HAP-1 (cell line): ENCODE data around the gene CLUH.
"Not testable (repeated sequence)": the region's sequence is repeated elsewhere in the genome, so short reads cannot be mapped to it uniquely, and the experiment has no call there.

Source experiments
- DNase-seq, 2 experiments: peaks; one replicate each; pipeline ENCODE4 v3.0.0-alpha.2; 2016 to 2020; ENCODE audit warnings: low spot score in 2 of 2
- H3K27me3 ChIP-seq: fragments of 250-450 bp; sonication (Bioruptor Pico); 2 replicates; pipeline ENCODE4 v1.5.1; 2020; ENCODE audit warnings: low read depth, mild to moderate bottlenecking, moderate library complexity
- H3K36me3 ChIP-seq: fragments of 250-450 bp; sonication (Bioruptor Pico); replicated peaks from 2 replicates; pipeline ENCODE4 v1.5.1; 2020; ENCODE audit warnings: mild to moderate bottlenecking
- H3K4me1 ChIP-seq: fragments of 250-450 bp; sonication (Bioruptor Pico); 2 replicates; pipeline ENCODE4 v1.5.1; 2020; ENCODE audit warnings: mild to moderate bottlenecking
- H3K4me3 ChIP-seq: fragments of 250-450 bp; sonication (Bioruptor Pico); 2 replicates; pipeline ENCODE4 v1.5.1; 2020; ENCODE audit warnings: mild to moderate bottlenecking, moderate library complexity
- H3K9me3 ChIP-seq: fragments of 250-450 bp; sonication (Bioruptor Pico); 2 replicates; pipeline ENCODE4 v1.5.1; 2020; ENCODE audit warnings: mild to moderate bottlenecking, moderate library complexity
- in situ Hi-C: fragments of 300-500 bp; cut with MboI; formaldehyde crosslinking; loops from 3 replicates; pipeline ENCODE4 v1.14.3; 2020; ENCODE audit warnings: low sequenced_read_pairs, inconsistent platforms, mixed read lengths

CLUH gene

DNA sequence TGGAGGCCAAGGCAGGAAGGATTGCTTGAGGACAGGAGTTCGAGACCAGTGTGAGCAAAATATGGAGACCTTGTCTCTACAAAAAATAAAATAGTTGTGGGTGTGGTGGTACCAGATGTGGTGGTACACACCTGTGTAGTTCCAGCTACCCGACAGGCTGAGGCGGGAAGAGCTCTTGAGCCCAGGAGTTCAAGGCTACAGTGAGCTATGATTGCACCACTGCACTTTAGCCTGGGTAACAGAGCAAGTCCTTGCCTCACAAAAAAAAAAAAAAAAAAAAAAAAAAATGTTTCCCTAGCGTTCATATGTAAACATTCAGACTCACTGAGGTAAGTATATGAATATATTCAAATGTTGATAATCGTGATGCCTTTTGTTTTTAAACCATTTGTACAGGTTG, 39.5 kb downstream of the CLUH start:
- H3K36me3 ChIP-seq, result peaks cover 75% of the 10 kb centered on the region
- H3K27me3 ChIP-seq, result no peaks in the 10 kb centered on the region
- H3K4me1 ChIP-seq, result no peaks in the 10 kb centered on the region
- no peak for DNase-seq
- no peak overlapping the region for H3K4me3 ChIP-seq
- in situ Hi-C loops, result no loop called here
- no peaks in the 10 kb centered on the region for H3K9me3 ChIP-seq

GRCh38 chr17:2660410-2660809, 51.2 kb downstream of the CLUH start:
- H3K36me3 ChIP-seq, DNase-seq, in situ Hi-C loops, H3K4me1 ChIP-seq, H3K4me3 ChIP-seq, H3K9me3 ChIP-seq, H3K27me3 ChIP-seq: not testable (repeated sequence)

- H3K9me3 ChIP-seq, H3K4me3 ChIP-seq, in situ Hi-C loops, DNase-seq, H3K36me3 ChIP-seq, H3K27me3 ChIP-seq, H3K4me1 ChIP-seq: not testable (repeated sequence)
Observed at GRCh38 chr17:2659337-2659736, 52.2 kb downstream of the CLUH start.

- Histone ChIP-seq H3K36me3 (peaks cover 14% of the 10 kb centered on the region), H3K9me3 (no peaks in the 10 kb centered on the region), H3K4me1 (no peaks in the 10 kb centered on the region), H3K4me3 (no peak overlapping the region), H3K27me3 (no peaks in the 10 kb centered on the region)
- in situ Hi-C loops, result no loop called here
- no peak for DNase-seq
Observed at GRCh38 chr17:2656283-2656682, 55.3 kb downstream of the CLUH start.

DNA sequence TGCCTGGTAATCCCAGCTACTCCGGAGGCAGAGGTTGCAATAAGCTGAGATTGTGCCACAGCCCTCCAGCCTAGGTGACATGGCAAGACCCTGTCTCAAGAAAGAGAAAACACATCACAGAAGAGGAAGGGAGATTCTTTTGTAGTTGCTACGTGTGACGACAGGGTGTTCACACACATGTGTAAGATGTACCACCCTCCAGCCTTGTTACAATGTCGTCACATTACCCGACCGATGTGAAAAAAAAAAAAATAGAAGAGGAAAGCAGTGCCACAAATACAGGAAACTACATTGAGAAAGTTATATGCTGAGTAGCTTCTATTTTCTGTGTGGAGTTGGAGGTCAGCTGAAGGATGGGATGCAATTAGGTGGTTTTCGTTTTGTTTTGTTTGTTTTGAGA, 56.0 kb downstream of the CLUH start:
- H3K36me3 ChIP-seq, result peaks cover 11% of the 10 kb centered on the region
- no peaks in the 10 kb centered on the region for H3K27me3 ChIP-seq
- H3K4me3 ChIP-seq, result no peak overlapping the region
- in situ Hi-C loops, result no loop called here
- no peak for DNase-seq
- H3K9me3 ChIP-seq, result no peaks in the 10 kb centered on the region
- H3K4me1 ChIP-seq, result no peaks in the 10 kb centered on the region

GRCh38 chr17:2652911-2653310, 58.7 kb downstream of the CLUH start:
- H3K4me1 ChIP-seq, H3K27me3 ChIP-seq, H3K4me3 ChIP-seq, DNase-seq, in situ Hi-C loops, H3K9me3 ChIP-seq: not testable (repeated sequence)
- peaks cover 16% of the 10 kb centered on the region for H3K36me3 ChIP-seq

DNA sequence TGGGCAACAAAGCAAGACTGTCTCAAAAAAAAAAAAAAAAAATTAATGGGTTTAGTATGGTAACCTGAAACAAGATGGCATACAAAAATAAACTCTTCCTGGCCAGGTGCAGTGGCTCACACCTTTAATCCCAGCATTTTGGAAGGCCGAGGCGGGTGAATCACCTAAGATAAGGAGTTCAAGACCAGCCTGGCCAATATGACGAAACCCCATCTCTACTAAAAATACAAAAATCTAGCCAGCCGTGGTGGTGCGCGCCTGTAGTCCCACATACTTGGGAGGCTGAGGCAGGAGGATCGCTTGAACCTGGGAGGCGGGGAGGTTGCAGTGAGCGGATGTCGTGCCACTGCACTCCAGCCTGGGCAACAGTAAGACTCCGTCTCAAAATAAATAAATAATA, 62.4 kb downstream of the CLUH start:
- Histone ChIP-seq H3K4me1 (no peaks in the 10 kb centered on the region), H3K4me3 (no peak overlapping the region), H3K36me3 (peaks cover 29% of the 10 kb centered on the region), H3K27me3 (no peaks in the 10 kb centered on the region), H3K9me3 (no peaks in the 10 kb centered on the region)
- DNase-seq, result no peak
- in situ Hi-C loops, result no loop called here

DNA sequence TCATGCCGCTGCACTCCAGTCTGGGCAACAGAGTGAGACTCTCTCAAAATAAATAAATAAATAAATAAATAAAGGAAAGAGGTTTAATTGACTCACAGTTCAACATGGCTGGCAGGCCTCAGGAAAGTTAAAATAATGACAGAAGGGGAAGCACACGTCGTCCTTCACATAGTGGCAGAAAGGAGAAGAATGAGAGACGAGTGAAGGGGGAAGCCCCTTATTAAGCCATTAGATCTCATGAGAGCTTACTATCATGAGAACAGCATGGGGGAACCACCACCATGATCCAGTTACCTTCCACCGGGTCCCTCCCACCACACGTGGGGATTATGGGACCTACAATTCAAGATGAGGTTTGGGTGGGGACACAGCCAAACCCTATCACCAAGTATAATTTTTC, 63.6 kb downstream of the CLUH start:
- H3K27me3 ChIP-seq, result no peaks in the 10 kb centered on the region
- no peaks in the 10 kb centered on the region for H3K4me1 ChIP-seq
- no peak for DNase-seq
- no peak overlapping the region for H3K4me3 ChIP-seq
- in situ Hi-C loops, result no loop called here
- H3K9me3 ChIP-seq, result no peaks in the 10 kb centered on the region
- peaks cover 33% of the 10 kb centered on the region for H3K36me3 ChIP-seq

DNA sequence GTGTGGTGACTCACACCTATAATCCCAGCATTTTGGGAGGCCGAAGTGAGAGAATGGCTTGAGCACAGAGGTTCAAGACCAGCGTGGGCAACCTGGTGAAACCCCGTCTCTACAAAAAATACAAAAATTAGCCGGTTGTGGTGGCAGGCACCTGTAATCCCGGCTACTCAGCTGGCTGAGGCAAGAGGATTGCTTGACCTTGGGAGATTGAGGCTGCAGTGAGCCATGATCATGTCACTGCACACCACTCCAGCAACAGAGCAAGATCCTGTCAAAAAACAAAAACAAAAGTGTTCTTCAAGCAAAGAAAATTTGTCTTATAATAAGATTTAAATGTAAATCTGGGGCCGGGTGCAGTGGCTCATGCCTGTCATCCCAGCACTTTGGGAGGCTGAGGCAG, 66.6 kb downstream of the CLUH start:
- Histone ChIP-seq H3K4me3 (no peak overlapping the region), H3K36me3 (peaks cover 40% of the 10 kb centered on the region), H3K4me1 (no peaks in the 10 kb centered on the region), H3K9me3 (no peaks in the 10 kb centered on the region), H3K27me3 (no peaks in the 10 kb centered on the region)
- in situ Hi-C loops, result no loop called here
- no peak for DNase-seq
